Activated naive CD8-positive, alpha-beta T cell treated with anti-CD3 and anti-CD28 coated beads, Interleukin-2, amount 10 ng/mL, durations not matched to agents 7 days and 5 days (primary cell): ENCODE results near the gene TLCD3B. TPM values are rescaled to one million over a fixed set of nuclear protein-coding genes. Genes with fewer than 3 reads are reported as not detected.

ENCODE experiments used
- ATAC-seq: fragments of 150-1000 bp; cut with Tn5 transposase; one replicate; pipeline ENCODE4 v1.10.0; 2021; ENCODE audit warnings: low read depth, moderate library complexity
- POLR2A ChIA-PET: fragments of 350-600 bp; sonication (Branson Sonifier 250); formaldehyde crosslinking; loops from one replicate; lab custom pipeline; 2021; ENCODE audit warnings: antibody characterized with exemption; lab: Charles Lee
- DNase-seq: peaks from one replicate; pipeline ENCODE4 v3.0.0; 2021
- H3K27ac Mint-ChIP-seq: one replicate; pipeline ENCODE4 v1.8.0; 2022; ENCODE audit warnings: mild to moderate bottlenecking, mixed read lengths
- H3K27me3 Mint-ChIP-seq: one replicate; pipeline ENCODE4 v1.8.0; 2022; ENCODE audit warnings: mild to moderate bottlenecking, moderate library complexity, mixed read lengths
- H3K36me3 Mint-ChIP-seq: one replicate; pipeline ENCODE4 v1.8.0; 2021; ENCODE audit warnings: mild to moderate bottlenecking, mixed read lengths
- H3K4me1 Mint-ChIP-seq: one replicate; pipeline ENCODE4 v1.8.0; 2021; ENCODE audit warnings: mixed read lengths
- H3K4me3 Mint-ChIP-seq: one replicate; pipeline ENCODE4 v1.8.0; 2022; ENCODE audit warnings: mild to moderate bottlenecking, moderate library complexity, mixed read lengths
- H3K9me3 Mint-ChIP-seq: one replicate; pipeline ENCODE4 v1.8.0; 2021; ENCODE audit warnings: mixed read lengths
- total RNA-seq, 2 experiments: library from RNA; stranded (reverse); gene quantifications; one replicate each; pipeline ENCODE4 v1.2.3, GENCODE V29; 2021

The TLCD3B gene
- total RNA-seq, 2 experiments from 2014 or later, result 3.9 to 5.5 TPM

GRCh38 chr16:30005341-30006094 lies 25.6 kb downstream of the TLCD3B start:
- POLR2A ChIA-PET, result interaction anchor here (0.6 to 1.3 kb wide), 7 partner anchors 9 to 197 kb away, joined by 3 to 4 read pairs (median 3); partner anchors contain the start of gene TAOK2
- H3K4me3 Mint-ChIP-seq, result no peak overlapping the region
- ATAC-seq, result peak; percentile 62
- no peak overlapping the region for H3K27ac Mint-ChIP-seq
- H3K27me3 Mint-ChIP-seq, result peaks cover 8% of the 10 kb centered on the region
- no peaks in the 10 kb centered on the region for H3K9me3 Mint-ChIP-seq
- H3K36me3 Mint-ChIP-seq, result peaks cover 2% of the 10 kb centered on the region
- DNase-seq, result no peak
- H3K4me1 Mint-ChIP-seq, result peaks cover 3% of the 10 kb centered on the region

DNA sequence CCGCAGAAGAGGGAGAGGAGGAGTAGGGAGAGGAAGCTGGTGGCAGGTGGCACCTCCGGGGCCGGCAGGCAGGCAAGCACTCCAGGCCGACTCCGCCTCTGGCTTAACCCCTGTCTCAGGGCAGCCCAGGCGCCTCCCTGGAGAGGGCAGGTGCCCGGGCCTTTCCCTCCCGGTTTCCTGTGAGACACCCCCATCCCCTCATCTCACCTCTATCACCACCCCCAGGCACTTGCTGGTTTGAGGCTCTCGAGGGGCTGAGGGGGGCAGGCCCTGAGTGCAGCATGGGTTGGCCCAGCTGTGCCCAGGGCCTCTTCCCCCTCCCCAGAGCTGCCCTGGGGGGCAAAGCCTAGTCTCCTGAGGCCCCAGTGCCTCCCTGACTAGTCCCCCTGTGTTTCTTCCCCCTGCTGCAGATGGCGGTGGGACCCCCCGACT lies 26.2 kb downstream of the TLCD3B start:
- H3K27ac Mint-ChIP-seq, result no peak overlapping the region
- no peaks in the 10 kb centered on the region for H3K9me3 Mint-ChIP-seq
- H3K4me3 Mint-ChIP-seq, result no peak overlapping the region
- H3K36me3 Mint-ChIP-seq, result peaks cover 2% of the 10 kb centered on the region
- H3K4me1 Mint-ChIP-seq, result peaks cover 4% of the 10 kb centered on the region
- ATAC-seq (no peak), DNase-seq (no peak)
- H3K27me3 Mint-ChIP-seq, result peaks cover 2% of the 10 kb centered on the region
- POLR2A ChIA-PET, result interaction anchor here (1.0 to 1.3 kb wide), 3 partner anchors 8 to 197 kb away, joined by 3 to 4 read pairs (median 3); no protein-coding TSS in a partner anchor

DNA sequence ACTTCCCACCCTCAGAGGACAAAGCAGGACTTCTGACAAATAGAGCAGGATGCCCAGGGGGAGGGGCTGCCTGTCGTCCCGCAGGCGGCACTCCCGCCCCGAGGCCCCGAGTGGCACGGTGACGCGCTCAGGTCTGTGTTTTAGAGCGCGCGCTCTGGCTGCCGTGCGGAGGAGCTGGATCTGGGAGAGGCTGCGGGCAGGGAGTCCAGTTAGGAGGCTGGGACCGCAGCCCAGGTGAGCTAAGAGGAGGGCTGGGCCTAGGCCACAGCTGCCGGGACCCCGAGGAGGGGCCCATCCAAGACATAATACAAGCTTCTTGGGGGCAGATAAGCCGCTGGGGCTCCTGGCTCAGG lies 26.7 kb downstream of the TLCD3B start:
- peaks cover 2% of the 10 kb centered on the region for H3K36me3 Mint-ChIP-seq
- POLR2A ChIA-PET, result interaction anchor here (1.3 kb wide), 2 partner anchors 8 to 11 kb away, joined by 3 to 4 read pairs; no protein-coding TSS in a partner anchor
- ATAC-seq, result no peak
- peaks cover 2% of the 10 kb centered on the region for H3K27me3 Mint-ChIP-seq
- H3K9me3 Mint-ChIP-seq, result no peaks in the 10 kb centered on the region
- no peak for DNase-seq
- no peak overlapping the region for H3K4me3 Mint-ChIP-seq
- H3K4me1 Mint-ChIP-seq, result peaks cover 7% of the 10 kb centered on the region
- H3K27ac Mint-ChIP-seq, result no peak overlapping the region

DNA sequence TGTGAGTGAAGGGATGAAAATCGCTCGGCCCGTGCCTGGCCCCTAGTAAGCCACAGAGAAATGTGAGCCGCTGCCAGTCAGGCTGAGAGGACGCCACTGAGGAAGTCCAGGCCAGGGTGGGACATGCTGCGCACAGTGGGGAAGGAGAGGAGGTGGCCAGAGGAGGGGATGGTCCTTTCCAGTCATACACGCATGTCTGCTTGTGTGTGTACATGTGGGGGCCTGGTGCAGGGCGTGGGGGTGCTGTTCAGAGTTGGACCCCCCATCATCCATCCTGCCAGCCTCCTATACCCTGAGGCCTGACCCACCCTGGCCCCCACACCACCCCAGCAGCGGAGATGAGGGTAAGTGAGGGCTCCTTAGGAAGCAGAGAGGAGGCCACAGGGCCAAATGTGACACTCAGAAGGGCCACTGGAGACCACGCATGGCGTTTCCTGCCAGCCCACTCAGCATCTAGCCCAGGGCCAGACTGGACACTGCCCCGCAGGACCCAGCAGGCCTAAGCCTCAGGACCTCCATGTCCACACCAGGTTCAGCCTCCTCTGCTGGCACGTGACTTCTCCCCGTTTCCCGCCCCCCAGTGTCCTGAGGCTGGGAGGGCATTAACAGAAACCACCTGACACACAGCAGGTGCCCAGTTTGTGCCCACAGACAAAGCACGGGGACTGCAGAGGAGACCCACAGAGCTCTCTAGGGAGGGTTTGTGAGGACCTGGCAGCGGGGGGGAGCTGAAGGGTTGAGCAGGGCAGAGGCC lies 27.2 kb downstream of the TLCD3B start:
- ATAC-seq (no peak), DNase-seq (no peak)
- POLR2A ChIA-PET, result interaction anchor here (1.3 kb wide), 2 partner anchors 7 to 10 kb away, joined by 3 to 4 read pairs; no protein-coding TSS in a partner anchor
- H3K36me3 Mint-ChIP-seq, result peaks cover 2% of the 10 kb centered on the region
- H3K27me3 Mint-ChIP-seq, result no peaks in the 10 kb centered on the region
- H3K9me3 Mint-ChIP-seq, result no peaks in the 10 kb centered on the region
- H3K4me1 Mint-ChIP-seq, result peaks cover 7% of the 10 kb centered on the region
- no peak overlapping the region for H3K4me3 Mint-ChIP-seq
- H3K27ac Mint-ChIP-seq, result no peak overlapping the region

GRCh38 chr16:30002614-30003346 lies 28.3 kb downstream of the TLCD3B start:
- H3K4me1 Mint-ChIP-seq, result peaks cover 10% of the 10 kb centered on the region
- ATAC-seq, result no peak
- H3K27ac Mint-ChIP-seq, result no peak overlapping the region
- no peaks in the 10 kb centered on the region for H3K27me3 Mint-ChIP-seq
- H3K36me3 Mint-ChIP-seq, result peaks cover 9% of the 10 kb centered on the region
- POLR2A ChIA-PET, result interaction anchor here (0.8 kb wide), 1 partner anchor 26 kb away, joined by 3 read pairs; no protein-coding TSS in a partner anchor
- no peaks in the 10 kb centered on the region for H3K9me3 Mint-ChIP-seq
- no peak overlapping the region for H3K4me3 Mint-ChIP-seq
- no peak for DNase-seq

- peaks cover 16% of the 10 kb centered on the region for H3K4me1 Mint-ChIP-seq
- peaks cover 11% of the 10 kb centered on the region for H3K36me3 Mint-ChIP-seq
- no peaks in the 10 kb centered on the region for H3K9me3 Mint-ChIP-seq
- no peak for ATAC-seq
- POLR2A ChIA-PET, result interaction anchor here (1.1 kb wide), 1 partner anchor 28 kb away, joined by 3 read pairs; the partner anchor contains the start of gene TAOK2
- H3K27ac Mint-ChIP-seq, result no peak overlapping the region
- no peak overlapping the region for H3K4me3 Mint-ChIP-seq
- DNase-seq, result no peak
- no peaks in the 10 kb centered on the region for H3K27me3 Mint-ChIP-seq
Observed at GRCh38 chr16:30000735-30001631, 30.1 kb downstream of the TLCD3B start.

DNA sequence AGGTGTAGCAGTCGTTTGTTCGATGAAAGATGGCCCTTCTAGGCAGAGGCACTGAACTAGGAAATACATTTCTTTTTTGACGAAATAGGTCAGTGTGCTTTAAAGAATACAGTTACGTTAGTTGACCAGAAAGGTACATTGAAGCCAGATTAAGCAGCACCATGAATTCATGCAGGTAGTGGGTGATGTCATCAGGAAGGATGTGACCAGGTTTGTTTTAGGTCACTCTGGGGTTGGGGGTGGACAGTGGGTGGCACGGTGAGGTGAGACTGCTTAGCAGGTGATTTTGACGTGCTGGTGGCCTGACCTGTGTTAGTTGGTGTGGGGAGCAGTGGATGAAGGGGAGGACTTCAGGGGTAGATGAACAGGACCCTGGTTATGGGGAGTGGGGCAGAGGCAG lies 31.5 kb downstream of the TLCD3B start:
- Mint-ChIP-seq H3K4me1 (peaks cover 18% of the 10 kb centered on the region), H3K4me3 (no peak overlapping the region), H3K27ac (peak overlapping the region; percentile 8), H3K36me3 (peaks cover 11% of the 10 kb centered on the region), H3K9me3 (no peaks in the 10 kb centered on the region), H3K27me3 (no peaks in the 10 kb centered on the region)
- POLR2A ChIA-PET, result interaction anchor here (1.1 kb wide), 1 partner anchor 26 kb away, joined by 3 read pairs; the partner anchor contains the start of gene TAOK2
- DNase-seq (no peak), ATAC-seq (no peak)

DNA sequence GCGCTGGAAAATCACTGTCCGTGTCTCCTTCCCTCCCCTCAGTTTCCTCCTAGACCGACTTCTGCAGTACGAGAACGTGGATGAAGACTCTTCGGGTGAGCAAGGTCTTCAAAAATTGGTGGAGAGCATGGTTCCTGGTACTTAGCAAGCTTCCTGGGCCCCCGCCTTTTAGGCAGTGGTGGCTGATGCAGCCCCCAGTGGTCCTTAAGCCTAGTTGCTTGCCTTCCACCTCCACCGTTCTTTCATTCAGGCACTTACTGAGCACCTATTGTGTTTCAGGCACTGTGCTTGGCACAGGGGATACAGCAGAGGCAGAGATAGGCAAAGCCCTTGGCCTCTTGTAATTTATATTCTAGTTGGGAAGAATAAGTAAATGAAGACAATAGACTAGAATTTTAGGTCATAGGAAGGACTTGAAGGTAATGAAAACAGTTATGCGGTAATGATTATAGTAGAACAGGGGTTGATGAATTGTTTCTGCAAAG lies 34.3 kb downstream of the TLCD3B start:
- POLR2A ChIA-PET, result interaction anchor here (1.0 to 6.8 kb wide), 6 partner anchors 8 to 71 kb away, joined by 4 to 73 read pairs (median 10); partner anchors contain the start of genes KCTD13, TAOK2 and TMEM219
- Mint-ChIP-seq H3K9me3 (no peaks in the 10 kb centered on the region), H3K36me3 (peaks cover 15% of the 10 kb centered on the region), H3K4me3 (peak overlapping the region; percentile 98), H3K27ac (peak overlapping the region; percentile 97), H3K4me1 (peaks cover 25% of the 10 kb centered on the region), H3K27me3 (no peaks in the 10 kb centered on the region)
- DNase-seq, result no peak
- no peak for ATAC-seq

DNA sequence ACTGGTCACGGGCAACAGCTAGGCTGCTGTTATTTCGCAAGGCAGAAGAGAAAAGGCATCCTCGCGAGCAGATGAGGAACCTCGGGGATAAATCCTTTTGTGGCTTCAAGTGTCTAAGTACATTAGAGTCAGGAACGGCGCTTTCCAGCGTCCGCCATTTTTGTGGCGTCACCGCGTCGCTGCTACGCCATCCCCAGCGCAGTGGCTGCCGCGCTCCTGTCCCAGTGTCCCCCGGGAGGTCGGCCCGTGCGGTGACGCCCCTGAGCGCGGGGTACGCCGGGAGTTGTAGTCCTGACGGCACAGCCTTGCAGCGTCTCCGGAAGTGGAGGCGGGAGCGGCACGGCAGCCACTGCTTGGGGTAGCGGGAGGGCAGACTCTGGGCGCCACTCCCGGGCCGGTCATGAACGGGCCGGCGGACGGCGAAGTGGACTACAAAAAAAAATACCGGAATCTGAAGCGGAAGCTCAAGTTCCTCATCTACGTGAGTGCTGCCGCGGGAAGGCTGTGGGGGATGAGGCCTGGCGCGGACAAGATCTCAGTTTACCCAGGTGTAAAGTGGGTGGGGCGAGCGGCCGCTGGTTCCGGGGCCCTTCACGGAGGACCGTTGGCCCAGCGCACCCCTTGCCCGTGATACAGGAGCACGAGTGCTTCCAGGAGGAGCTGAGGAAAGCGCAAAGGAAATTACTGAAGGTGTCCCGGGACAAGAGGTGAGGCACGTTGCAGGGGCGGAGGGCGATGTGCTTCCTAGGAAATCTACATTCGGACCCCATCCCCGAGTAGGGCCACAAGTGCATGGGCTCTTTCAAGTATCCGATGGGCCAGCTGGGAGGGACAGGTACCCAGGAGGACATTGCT lies 34.9 kb downstream of the TLCD3B start, which contains the start of gene INO80E:
Gene INO80E, plus strand, starts transcription at position 331 of the 855 bp plus-strand sequence. Its CDS starts 70 bp downstream, at position 401.
- peak; percentile 95 for ATAC-seq
- H3K27ac Mint-ChIP-seq, result peak within 1 kb of the TSS; percentile 97
- no peaks in the 10 kb centered on the region for H3K27me3 Mint-ChIP-seq
- DNase-seq, result peak; percentile 99
- POLR2A ChIA-PET, result interaction anchor here (0.6 to 6.8 kb wide), 10 partner anchors 9 to 384 kb away, joined by 3 to 73 read pairs (median 4); partner anchors contain the start of genes ALDOA, KCTD13, KIF22 and TAOK2
- H3K4me3 Mint-ChIP-seq, result peak within 1 kb of the TSS; percentile 98
- peaks cover 25% of the 10 kb centered on the region for H3K4me1 Mint-ChIP-seq
- no peaks in the 10 kb centered on the region for H3K9me3 Mint-ChIP-seq
- H3K36me3 Mint-ChIP-seq, result peaks cover 15% of the 10 kb centered on the region

DNA sequence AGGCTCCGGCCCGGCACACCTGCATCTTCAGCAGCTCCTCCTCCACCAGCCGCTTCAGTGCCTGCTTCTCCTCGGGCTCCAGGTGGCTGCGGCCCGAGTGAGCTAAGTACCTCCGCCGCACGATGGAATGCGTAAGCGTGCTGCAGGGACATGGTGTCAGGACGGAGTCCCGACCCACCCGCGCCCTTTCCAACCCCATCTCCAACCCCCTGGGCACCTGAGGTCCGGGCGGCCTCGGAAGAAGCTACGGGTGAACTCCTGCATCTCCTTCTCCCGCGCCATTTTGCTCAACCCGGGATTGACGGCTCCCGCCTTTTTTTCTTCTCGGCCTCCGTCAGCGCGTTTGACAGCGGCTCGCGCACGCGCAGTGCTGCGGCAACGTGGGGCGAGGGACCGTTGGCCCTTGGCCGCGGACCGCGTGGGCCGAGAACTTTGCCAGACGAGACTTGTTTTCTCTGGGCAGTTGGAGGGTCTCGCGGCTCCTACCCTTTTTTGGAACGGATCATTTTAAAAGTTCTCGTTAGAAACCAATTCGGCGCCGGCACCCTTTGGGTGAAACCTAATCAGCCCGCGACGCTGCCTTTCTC lies 35.7 kb downstream of the TLCD3B start, which contains the start of gene HIRIP3:
Gene HIRIP3, minus strand, starts transcription at position 294 of the 587 bp plus-strand sequence. Its CDS starts 12 bp downstream, at position 282.
- peaks cover 25% of the 10 kb centered on the region for H3K4me1 Mint-ChIP-seq
- POLR2A ChIA-PET, result interaction anchor here (0.6 to 6.8 kb wide), 14 partner anchors 10 to 384 kb away, joined by 3 to 73 read pairs (median 4); partner anchors contain the start of genes ALDOA, KCTD13, KIF22 and PAGR1
- peak within 1 kb of the TSS; percentile 97 for H3K27ac Mint-ChIP-seq
- H3K27me3 Mint-ChIP-seq, result no peaks in the 10 kb centered on the region
- peaks cover 15% of the 10 kb centered on the region for H3K36me3 Mint-ChIP-seq
- H3K4me3 Mint-ChIP-seq, result peak within 1 kb of the TSS; percentile 98
- no peaks in the 10 kb centered on the region for H3K9me3 Mint-ChIP-seq
- DNase-seq (peak; percentile 90), ATAC-seq (peak; percentile 65)
